GM18873 (cell line): Measurements from ENCODE around the gene GIPR.
"Not testable (repeated sequence)": the region's sequence is repeated elsewhere in the genome, so short reads cannot be mapped to it uniquely, and the experiment has no call there.

Source experiments
- ATAC-seq: cut with Tn5 transposase; IDR thresholded peaks from one replicate; pipeline ENCODE4 v1.9.1; 2021; ENCODE audit warnings: mild to moderate bottlenecking, moderate library complexity, moderate number of reproducible peaks; ENCODE audit not compliant: unreplicated experiment, low FRiP score

The GIPR gene

GRCh38 chr19:45667620-45668341, at the start of gene GIPR:
Gene GIPR, plus strand, starts transcription at chr19:45668221. Its CDS starts 1,300 bp downstream, at chr19:45669521.
- no peak for ATAC-seq

GRCh38 chr19:45621389-45621788, 46.6 kb upstream of the GIPR start:
- ATAC-seq = no peak

GRCh38 chr19:45621976-45622503, 46.0 kb upstream of the GIPR start:
- no peak for ATAC-seq

GRCh38 chr19:45623984-45624383, 44.0 kb upstream of the GIPR start:
- ATAC-seq = no peak

GRCh38 chr19:45628219-45628618, 39.8 kb upstream of the GIPR start:
- not testable (repeated sequence) for ATAC-seq

GRCh38 chr19:45629704-45630103, 38.3 kb upstream of the GIPR start:
- no peak for ATAC-seq

- no peak for ATAC-seq
Observed at GRCh38 chr19:45630463-45630862, 37.6 kb upstream of the GIPR start.

- no peak for ATAC-seq
Observed at GRCh38 chr19:45632468-45633196, 35.4 kb upstream of the GIPR start.

GRCh38 chr19:45636275-45636674, 31.7 kb upstream of the GIPR start:
- ATAC-seq = no peak

- no peak for ATAC-seq
Observed at GRCh38 chr19:45636902-45637301, 31.1 kb upstream of the GIPR start.

GRCh38 chr19:45637890-45638667, 29.9 kb upstream of the GIPR start:
- ATAC-seq = no peak

- ATAC-seq = no peak
Observed at GRCh38 chr19:45638930-45639729, 28.9 kb upstream of the GIPR start, which contains the start of gene EML2. Gene EML2, minus strand, starts transcription at chr19:45639397. Its CDS starts 21 bp downstream, at chr19:45639376.

- no peak for ATAC-seq
Observed at GRCh38 chr19:45640849-45641273, 27.2 kb upstream of the GIPR start.

- ATAC-seq = peak; percentile 28
Observed at GRCh38 chr19:45641274-45642105, 26.5 kb upstream of the GIPR start.

- no peak for ATAC-seq
Observed at GRCh38 chr19:45643024-45643926, 24.7 kb upstream of the GIPR start.

- no peak for ATAC-seq
Observed at GRCh38 chr19:45643927-45644771, 23.9 kb upstream of the GIPR start.

- no peak for ATAC-seq
Observed at GRCh38 chr19:45645068-45645630, 22.9 kb upstream of the GIPR start.
